OCI-LY1 (cell line): ENCODE results near the gene ALKBH3.

ENCODE experiments used
- H2AFZ ChIP-seq: fragments of 200-600 bp; sonication (generic), shearing (Covaris generic); 2 replicates; pipeline ENCODE4 v1.6.0; 2014; ENCODE audit warnings: antibody characterized with exemption, mild to moderate bottlenecking, low read length
- H3F3A ChIP-seq: fragments of 200-600 bp; sonication (generic), shearing (Covaris generic); 2 replicates; pipeline ENCODE4 v1.6.0; 2014; ENCODE audit warnings: mild to moderate bottlenecking, antibody characterized with exemption, low read length, moderate library complexity; ENCODE audit not compliant: insufficient read depth
- H3K27ac ChIP-seq: fragments of 200-600 bp; sonication (generic); 2 replicates; pipeline ENCODE4 v1.5.1; 2014; ENCODE audit warnings: low read length, mixed run types, mild to moderate bottlenecking, low read depth; ENCODE audit not compliant: poor library complexity, severe bottlenecking
- H3K27me3 ChIP-seq: fragments of 200-600 bp; sonication (generic); 2 replicates; pipeline ENCODE4 v1.6.0; 2014; ENCODE audit warnings: antibody characterized with exemption, mild to moderate bottlenecking, low read length, moderate library complexity; ENCODE audit not compliant: insufficient read depth
- H3K36me3 ChIP-seq: fragments of 200-600 bp; sonication (generic); 2 replicates; pipeline ENCODE4 v1.6.1; 2014; ENCODE audit warnings: mild to moderate bottlenecking, antibody characterized with exemption, low read length, moderate library complexity, mixed read lengths; ENCODE audit not compliant: insufficient read depth
- H3K4me1 ChIP-seq: fragments of 200-600 bp; sonication (generic); 2 replicates; pipeline ENCODE4 v1.5.1; 2014; ENCODE audit warnings: mild to moderate bottlenecking, low read length, moderate library complexity; ENCODE audit not compliant: insufficient read depth, severe bottlenecking
- H3K4me2 ChIP-seq: fragments of 200-600 bp; sonication (generic), shearing (Covaris generic); 2 replicates; pipeline ENCODE4 v1.6.1; 2014; ENCODE audit warnings: low read length
- H3K4me3 ChIP-seq: fragments of 200-600 bp; sonication (generic); 2 replicates; pipeline ENCODE4 v1.5.1; 2014; ENCODE audit warnings: low read length, low read depth, mild to moderate bottlenecking, mixed read lengths; ENCODE audit not compliant: poor library complexity, severe bottlenecking
- H3K79me2 ChIP-seq: fragments of 200-600 bp; shearing (Covaris generic); 2 replicates; pipeline ENCODE4 v1.6.1; 2016; ENCODE audit warnings: mixed run types, low read length, mixed read lengths; ENCODE audit not compliant: insufficient read depth
- H3K9ac ChIP-seq: fragments of 200-600 bp; sonication (generic), shearing (Covaris generic); 2 replicates; pipeline ENCODE4 v1.6.1; 2014; ENCODE audit warnings: mild to moderate bottlenecking, low read length, mixed read lengths
- H3K9me2 ChIP-seq: fragments of 200-600 bp; sonication (generic), shearing (Covaris generic); 2 replicates; pipeline ENCODE4 v1.6.1; 2014; ENCODE audit warnings: low read depth, mild to moderate bottlenecking, low read length, mixed read lengths
- H3K9me3 ChIP-seq: fragments of 200-600 bp; shearing (Covaris generic); 2 replicates; pipeline ENCODE4 v1.6.1; 2014; ENCODE audit warnings: low read length, mixed read lengths
- H4K20me1 ChIP-seq: fragments of 200-600 bp; sonication (generic), shearing (Covaris generic); 2 replicates; pipeline ENCODE4 v1.6.0; 2016; ENCODE audit warnings: mild to moderate bottlenecking, low read length; ENCODE audit not compliant: insufficient read depth
- EZH2 ChIP-seq: fragments of 200-600 bp; sonication (generic), shearing (Covaris generic); IDR thresholded peaks from 2 replicates; pipeline ENCODE4 v1.8.0; 2017; ENCODE audit warnings: borderline replicate concordance, mixed run types, mild to moderate bottlenecking, antibody characterized with exemption, low read length, moderate library complexity, mixed read lengths
- TF ChIP-seq, protein P1 (sequence below): fragments of 200-600 bp; sonication (generic), shearing (Covaris generic); IDR thresholded peaks from 2 replicates; pipeline ENCODE4 v1.5.1; 2017; ENCODE audit warnings: mild to moderate bottlenecking, antibody characterized with exemption, low read length, moderate library complexity, mixed read lengths

The ALKBH3 gene

DNA sequence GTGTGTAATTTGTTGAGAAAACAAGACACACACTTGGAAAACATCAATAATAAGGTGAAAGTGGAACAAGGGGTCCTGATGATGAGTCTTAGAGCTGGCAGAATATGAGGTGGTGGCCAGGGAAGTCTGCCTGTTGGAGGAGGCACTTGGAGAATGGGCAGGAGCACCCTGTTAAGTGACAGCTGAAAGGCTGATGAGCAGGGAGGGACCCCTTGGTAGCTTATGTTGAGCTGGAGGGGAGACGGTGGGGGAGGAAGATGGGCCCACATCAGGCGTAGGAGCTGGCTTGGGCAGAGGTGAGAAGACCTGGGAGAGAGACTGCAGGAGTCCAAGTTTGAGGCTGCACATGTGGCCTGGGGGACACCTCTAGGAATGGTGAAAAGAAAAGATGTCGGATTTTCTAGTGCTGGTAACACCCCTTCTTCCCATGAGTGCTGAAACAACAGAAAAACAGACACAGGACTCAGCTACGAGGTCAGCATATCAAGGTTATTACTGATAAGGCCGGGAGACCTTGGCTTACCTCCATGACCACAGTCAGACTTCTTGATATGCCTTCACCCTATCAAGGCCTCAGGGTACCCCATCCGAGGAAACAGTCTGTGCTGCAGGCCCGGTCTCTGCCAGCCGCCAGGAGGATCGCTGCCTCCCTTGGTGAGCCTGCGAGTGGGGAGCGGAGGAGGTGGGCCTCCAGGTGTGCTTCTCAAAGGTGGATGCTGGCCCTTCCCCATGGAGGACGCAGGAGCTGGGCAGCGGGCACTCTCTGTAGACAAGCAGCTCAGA lies 47.5 kb downstream of the ALKBH3 start:
- H3F3A ChIP-seq: no peaks in the 10 kb centered on the region
- no peak overlapping the region for H3K9ac ChIP-seq
- no peak overlapping the region for H3K4me3 ChIP-seq
- H3K9me2 ChIP-seq: no peaks in the 10 kb centered on the region
- H3K9me3 ChIP-seq: no peaks in the 10 kb centered on the region
- H3K27me3 ChIP-seq: no peaks in the 10 kb centered on the region
- no peak overlapping the region for H3K4me2 ChIP-seq
- H4K20me1 ChIP-seq: no peaks in the 10 kb centered on the region
- H3K79me2 ChIP-seq: no peaks in the 10 kb centered on the region
- no peak overlapping the region for H3K27ac ChIP-seq
- TF ChIP-seq EZH2: no peak
- TF ChIP-seq, protein P1, sequence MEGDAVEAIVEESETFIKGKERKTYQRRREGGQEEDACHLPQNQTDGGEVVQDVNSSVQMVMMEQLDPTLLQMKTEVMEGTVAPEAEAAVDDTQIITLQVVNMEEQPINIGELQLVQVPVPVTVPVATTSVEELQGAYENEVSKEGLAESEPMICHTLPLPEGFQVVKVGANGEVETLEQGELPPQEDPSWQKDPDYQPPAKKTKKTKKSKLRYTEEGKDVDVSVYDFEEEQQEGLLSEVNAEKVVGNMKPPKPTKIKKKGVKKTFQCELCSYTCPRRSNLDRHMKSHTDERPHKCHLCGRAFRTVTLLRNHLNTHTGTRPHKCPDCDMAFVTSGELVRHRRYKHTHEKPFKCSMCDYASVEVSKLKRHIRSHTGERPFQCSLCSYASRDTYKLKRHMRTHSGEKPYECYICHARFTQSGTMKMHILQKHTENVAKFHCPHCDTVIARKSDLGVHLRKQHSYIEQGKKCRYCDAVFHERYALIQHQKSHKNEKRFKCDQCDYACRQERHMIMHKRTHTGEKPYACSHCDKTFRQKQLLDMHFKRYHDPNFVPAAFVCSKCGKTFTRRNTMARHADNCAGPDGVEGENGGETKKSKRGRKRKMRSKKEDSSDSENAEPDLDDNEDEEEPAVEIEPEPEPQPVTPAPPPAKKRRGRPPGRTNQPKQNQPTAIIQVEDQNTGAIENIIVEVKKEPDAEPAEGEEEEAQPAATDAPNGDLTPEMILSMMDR: no peak
- H3K4me1 ChIP-seq: no peaks in the 10 kb centered on the region
- no peaks in the 10 kb centered on the region for H3K36me3 ChIP-seq
- no peak overlapping the region for H2AFZ ChIP-seq

DNA sequence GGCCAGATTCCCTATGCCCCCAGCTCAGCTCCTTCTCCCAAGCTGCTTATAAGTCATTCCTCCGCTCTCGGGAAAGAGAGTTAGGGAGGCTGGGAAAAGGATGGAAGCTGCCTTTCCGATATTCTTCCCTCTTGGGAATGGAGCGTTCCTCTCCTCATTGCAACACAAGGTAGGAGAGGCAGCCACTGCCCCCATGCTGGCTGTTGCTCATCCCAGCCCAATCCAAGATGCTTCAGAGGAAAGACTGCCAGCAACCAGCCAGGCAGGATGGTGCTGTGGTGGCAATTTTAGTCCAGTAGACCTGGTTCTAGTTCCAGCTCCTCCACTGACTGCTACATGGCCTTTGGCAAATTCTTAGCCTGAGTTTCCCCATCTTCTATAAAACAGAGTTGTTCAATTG lies 48.1 kb downstream of the ALKBH3 start:
- no peak overlapping the region for H3K27ac ChIP-seq
- H4K20me1 ChIP-seq: no peaks in the 10 kb centered on the region
- no peaks in the 10 kb centered on the region for H3K4me1 ChIP-seq
- H3K9me2 ChIP-seq: no peaks in the 10 kb centered on the region
- H3K79me2 ChIP-seq: no peaks in the 10 kb centered on the region
- H3K4me2 ChIP-seq: no peak overlapping the region
- no peaks in the 10 kb centered on the region for H3K27me3 ChIP-seq
- H3K36me3 ChIP-seq: no peaks in the 10 kb centered on the region
- no peaks in the 10 kb centered on the region for H3K9me3 ChIP-seq
- H3K4me3 ChIP-seq: no peak overlapping the region
- no peak overlapping the region for H3K9ac ChIP-seq
- H2AFZ ChIP-seq: no peak overlapping the region
- no peak for TF ChIP-seq EZH2
- TF ChIP-seq, protein P1: no peak
- no peaks in the 10 kb centered on the region for H3F3A ChIP-seq

DNA sequence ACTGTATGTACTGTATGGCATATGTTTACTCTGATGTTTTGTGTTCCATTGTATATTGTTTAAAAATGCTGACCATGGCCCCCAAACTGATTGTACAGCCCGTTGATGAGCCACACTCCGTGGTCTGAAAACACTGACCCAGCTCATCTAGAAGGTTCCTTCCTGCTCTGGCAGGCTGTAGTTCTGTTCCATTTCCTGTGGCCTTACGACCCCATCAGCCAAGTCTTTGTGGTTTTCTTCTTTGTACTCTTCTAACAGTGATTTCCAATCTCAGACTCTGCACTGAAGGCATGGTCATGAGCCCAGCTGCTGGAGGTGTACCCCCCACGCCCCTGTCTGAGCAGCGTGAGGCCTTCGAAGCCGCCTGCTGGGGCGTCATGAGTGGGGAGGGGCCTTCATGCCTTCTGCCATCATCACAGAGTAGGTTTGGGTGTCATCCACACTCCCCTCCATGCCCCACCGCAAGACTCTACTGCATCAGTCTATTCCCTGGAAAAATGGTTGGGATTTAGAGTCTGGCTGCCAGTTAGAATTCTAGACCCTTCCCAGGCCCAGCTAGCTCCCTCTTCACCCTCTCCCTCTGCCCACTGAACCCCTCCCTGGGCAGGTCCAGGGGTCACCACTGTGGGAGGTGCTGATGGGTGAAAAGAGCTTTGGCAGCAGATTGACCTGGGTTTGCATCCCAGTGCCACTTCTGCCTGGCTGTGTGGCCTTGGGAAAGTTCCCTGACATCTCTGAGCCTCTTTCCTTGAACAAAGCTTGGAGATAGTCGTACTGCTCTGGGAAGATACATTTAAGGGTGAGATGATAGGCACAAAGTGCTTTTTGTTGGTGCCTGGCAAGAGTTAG lies 50.5 kb downstream of the ALKBH3 start:
- H3K9me3 ChIP-seq: no peaks in the 10 kb centered on the region
- H3K36me3 ChIP-seq: no peaks in the 10 kb centered on the region
- H3K27me3 ChIP-seq: no peaks in the 10 kb centered on the region
- no peaks in the 10 kb centered on the region for H3K4me1 ChIP-seq
- H3K79me2 ChIP-seq: no peaks in the 10 kb centered on the region
- H3K9me2 ChIP-seq: no peaks in the 10 kb centered on the region
- H2AFZ ChIP-seq: no peak overlapping the region
- H3K27ac ChIP-seq: no peak overlapping the region
- H3K9ac ChIP-seq: no peak overlapping the region
- no peak for TF ChIP-seq EZH2
- TF ChIP-seq, protein P1: no peak
- H4K20me1 ChIP-seq: no peaks in the 10 kb centered on the region
- H3K4me3 ChIP-seq: no peak overlapping the region
- no peak overlapping the region for H3K4me2 ChIP-seq
- H3F3A ChIP-seq: no peaks in the 10 kb centered on the region
